Measurements from ENCODE around the gene PAIP2. TPM values are rescaled to one million over a fixed set of nuclear protein-coding genes. Genes with fewer than 3 reads are reported as not detected.
A peak's percentile ranks its signal among the peaks of the same experiment; 100 is the strongest.
"Not testable (repeated sequence)": the region's sequence is repeated elsewhere in the genome, so short reads cannot be mapped to it uniquely, and the experiment has no call there.

PAIP2 gene
- total RNA-seq, 2 experiments from 2014 or later: 68.8 to 74.3 TPM

DNA sequence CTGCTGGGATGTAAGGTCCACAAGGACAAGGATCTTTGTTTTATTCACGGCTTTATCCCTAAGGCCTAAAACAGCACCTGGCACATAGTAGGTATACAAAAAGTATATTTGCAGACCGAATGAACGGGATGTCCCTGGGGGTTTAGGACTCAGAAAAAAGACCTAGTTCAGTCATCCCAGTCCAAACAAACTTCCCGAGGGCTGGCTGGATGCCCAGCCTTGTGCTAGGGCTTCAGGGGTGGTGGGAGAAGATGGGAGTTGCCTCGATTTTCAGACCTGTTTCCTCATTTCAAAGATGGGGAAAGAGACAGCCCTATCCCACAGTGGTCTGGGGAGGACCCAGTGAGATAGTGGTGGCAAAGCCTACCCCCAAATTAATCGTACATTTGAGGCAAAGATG lies 56.3 kb downstream of the PAIP2 start:
- Mint-ChIP-seq H3K27me3 (ENCODE audit: low read depth) (no peaks in the 10 kb centered on the region), H3K36me3 (ENCODE audit: low read depth) (peaks cover 1% of the 10 kb centered on the region), H3K4me3 (no peak overlapping the region), H3K4me1 (ENCODE audit: low read depth) (peaks cover 24% of the 10 kb centered on the region), H3K27ac (no peak overlapping the region), H3K9me3 (no peaks in the 10 kb centered on the region)
- CTCF ChIA-PET: no interaction called here
- no peak for DNase-seq
- intact Hi-C loops (cut with micrococcal nuclease): no loop called here

DNA sequence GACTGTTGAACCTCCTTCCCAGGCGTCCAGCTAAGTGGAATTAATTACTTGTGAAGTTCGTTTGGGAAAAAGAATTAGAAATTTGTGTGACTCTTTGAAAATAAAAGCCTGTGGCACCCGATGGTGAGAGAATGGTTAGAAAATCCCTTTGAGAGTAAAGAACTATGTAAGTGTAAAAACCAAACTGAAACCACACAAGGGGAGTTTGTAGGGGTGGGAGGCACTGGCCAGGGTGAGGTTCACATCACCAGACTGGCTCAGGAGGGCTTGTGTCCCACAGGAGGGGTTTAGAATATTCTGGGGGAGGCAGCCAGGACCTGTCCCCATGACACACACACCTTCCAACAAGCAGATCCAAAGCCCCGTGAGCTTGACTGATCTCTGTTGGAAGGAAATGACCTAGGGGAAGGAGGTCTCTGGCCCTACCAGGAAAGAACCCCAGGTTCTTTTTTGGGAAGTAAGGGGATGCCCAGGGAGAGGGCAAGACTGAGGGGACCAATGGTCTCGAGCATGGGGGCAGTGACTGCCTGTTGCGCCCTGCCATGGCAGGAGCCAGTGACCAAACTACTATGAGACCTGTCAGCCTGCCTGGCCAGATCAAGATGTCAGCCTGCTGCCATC lies 58.0 kb downstream of the PAIP2 start:
- Mint-ChIP-seq H3K9me3 (no peaks in the 10 kb centered on the region), H3K4me1 (ENCODE audit: low read depth) (peaks cover 29% of the 10 kb centered on the region), H3K27ac (no peak overlapping the region), H3K27me3 (ENCODE audit: low read depth) (no peaks in the 10 kb centered on the region), H3K4me3 (no peak overlapping the region), H3K36me3 (ENCODE audit: low read depth) (peaks cover 1% of the 10 kb centered on the region)
- CTCF ChIA-PET: no interaction called here
- DNase-seq: no peak
- intact Hi-C loops (cut with micrococcal nuclease): loop anchor here (5.0 kb wide), 4 partner anchors 238 to 932 kb away; partner anchors contain the start of genes EGR1 and HSPA9

DNA sequence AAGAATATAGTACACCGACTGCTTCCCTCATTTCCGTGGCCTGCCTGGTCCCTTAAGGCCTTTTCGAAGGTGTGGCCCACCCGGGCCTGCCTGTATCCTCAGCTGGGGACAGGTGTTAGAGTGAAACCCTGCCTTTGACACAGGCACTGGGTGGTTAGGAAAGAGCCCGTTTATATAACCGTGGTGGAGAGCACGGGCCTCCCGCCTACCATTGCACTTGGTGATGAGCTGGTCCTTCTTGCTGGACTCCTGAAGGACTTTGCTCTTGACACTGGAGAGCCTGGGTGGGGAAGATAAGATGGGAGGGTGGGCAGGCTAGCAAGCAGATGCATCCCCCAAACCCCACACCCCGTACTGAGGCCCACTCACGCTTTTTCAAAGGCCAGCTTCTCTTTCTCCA lies 59.9 kb downstream of the PAIP2 start:
- H3K27ac Mint-ChIP-seq: no peak overlapping the region
- no peaks in the 10 kb centered on the region for H3K36me3 Mint-ChIP-seq (ENCODE audit: low read depth)
- DNase-seq: no peak
- H3K27me3 Mint-ChIP-seq (ENCODE audit: low read depth): no peaks in the 10 kb centered on the region
- H3K4me3 Mint-ChIP-seq: no peak overlapping the region
- CTCF ChIA-PET: interaction anchor here (1.0 to 2.1 kb wide), 7 partner anchors 9 to 822 kb away, joined by 3 to 6 read pairs (median 3); no protein-coding TSS in a partner anchor
- no peaks in the 10 kb centered on the region for H3K9me3 Mint-ChIP-seq
- intact Hi-C loops (cut with micrococcal nuclease): loop anchor here (5.0 kb wide), 4 partner anchors 236 to 934 kb away; partner anchors contain the start of genes EGR1 and HSPA9
- H3K4me1 Mint-ChIP-seq (ENCODE audit: low read depth): peaks cover 30% of the 10 kb centered on the region

DNA sequence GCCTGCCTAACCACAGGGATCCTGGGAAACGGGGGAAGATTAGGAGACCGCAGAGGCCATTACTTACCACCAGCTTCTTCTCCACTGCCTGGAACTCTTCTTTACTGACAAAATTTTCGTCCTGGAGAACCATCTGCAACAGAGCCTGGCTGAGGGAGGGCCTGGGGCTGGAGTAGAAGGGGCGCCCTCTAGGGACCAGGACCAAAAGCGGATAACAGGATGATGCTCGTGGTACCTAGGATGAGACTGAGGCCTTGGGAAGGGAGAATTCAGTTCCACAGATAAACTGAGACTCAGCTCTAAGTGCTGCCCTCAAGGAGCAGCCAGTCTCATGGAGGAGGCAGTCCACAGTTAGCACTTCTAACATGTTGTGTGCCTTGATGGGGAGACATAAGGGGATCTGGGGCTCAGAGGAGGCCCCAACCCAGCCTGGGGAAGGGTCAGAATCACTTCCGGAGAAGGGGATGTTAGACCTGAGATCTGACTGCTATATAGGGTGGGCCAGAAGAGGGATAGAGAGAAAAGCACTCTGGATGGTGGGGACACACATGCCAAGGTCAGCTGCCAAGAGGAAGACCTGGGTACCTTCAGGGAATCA lies 61.0 kb downstream of the PAIP2 start:
- DNase-seq: peak; percentile 45
- H3K27me3 Mint-ChIP-seq (ENCODE audit: low read depth): no peaks in the 10 kb centered on the region
- H3K4me1 Mint-ChIP-seq (ENCODE audit: low read depth): peaks cover 35% of the 10 kb centered on the region
- H3K27ac Mint-ChIP-seq: peak overlapping the region; percentile 7
- CTCF ChIA-PET: interaction anchor here (0.6 to 2.1 kb wide), 15 partner anchors 9 to 1360 kb away, joined by 3 to 10 read pairs (median 3); no protein-coding TSS in a partner anchor
- intact Hi-C loops (cut with micrococcal nuclease): loop anchor here (1.0 to 5.0 kb wide), 5 partner anchors 128 to 935 kb away; partner anchors contain the start of genes EGR1 and HSPA9
- no peaks in the 10 kb centered on the region for H3K36me3 Mint-ChIP-seq (ENCODE audit: low read depth)
- H3K4me3 Mint-ChIP-seq: peak overlapping the region; percentile 93
- H3K9me3 Mint-ChIP-seq: no peaks in the 10 kb centered on the region

DNA sequence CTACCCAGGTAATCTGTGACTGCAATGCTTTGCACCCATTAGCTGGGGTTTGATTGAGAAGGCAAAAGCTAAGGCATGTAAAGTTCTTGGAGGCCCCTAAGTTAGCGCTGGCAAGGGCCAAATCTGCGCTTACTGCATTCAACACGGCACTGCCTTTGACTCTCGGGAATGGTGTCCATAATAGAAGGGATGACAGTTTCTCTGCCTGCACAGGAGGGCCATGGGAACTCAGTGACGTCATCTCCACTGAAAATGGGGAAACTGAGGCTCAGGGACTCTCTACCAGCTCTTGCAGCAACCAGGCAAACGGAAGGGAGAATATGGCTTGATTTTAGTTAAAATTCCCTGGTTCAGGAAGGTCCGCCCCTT lies 61.7 kb downstream of the PAIP2 start:
- CTCF ChIA-PET: interaction anchor here (1.1 to 2.1 kb wide), 8 partner anchors 8 to 565 kb away, joined by 3 to 10 read pairs (median 4); partner anchors contain the start of gene PROB1
- H3K36me3 Mint-ChIP-seq (ENCODE audit: low read depth): no peaks in the 10 kb centered on the region
- intact Hi-C loops (cut with micrococcal nuclease): loop anchor here (1.0 to 5.0 kb wide), 5 partner anchors 129 to 936 kb away; partner anchors contain the start of genes EGR1 and HSPA9
- H3K4me1 Mint-ChIP-seq (ENCODE audit: low read depth): peaks cover 37% of the 10 kb centered on the region
- H3K27me3 Mint-ChIP-seq (ENCODE audit: low read depth): no peaks in the 10 kb centered on the region
- DNase-seq: no peak
- H3K4me3 Mint-ChIP-seq: peak overlapping the region; percentile 93
- H3K27ac Mint-ChIP-seq: peak overlapping the region; percentile 100
- H3K9me3 Mint-ChIP-seq: no peaks in the 10 kb centered on the region

DNA sequence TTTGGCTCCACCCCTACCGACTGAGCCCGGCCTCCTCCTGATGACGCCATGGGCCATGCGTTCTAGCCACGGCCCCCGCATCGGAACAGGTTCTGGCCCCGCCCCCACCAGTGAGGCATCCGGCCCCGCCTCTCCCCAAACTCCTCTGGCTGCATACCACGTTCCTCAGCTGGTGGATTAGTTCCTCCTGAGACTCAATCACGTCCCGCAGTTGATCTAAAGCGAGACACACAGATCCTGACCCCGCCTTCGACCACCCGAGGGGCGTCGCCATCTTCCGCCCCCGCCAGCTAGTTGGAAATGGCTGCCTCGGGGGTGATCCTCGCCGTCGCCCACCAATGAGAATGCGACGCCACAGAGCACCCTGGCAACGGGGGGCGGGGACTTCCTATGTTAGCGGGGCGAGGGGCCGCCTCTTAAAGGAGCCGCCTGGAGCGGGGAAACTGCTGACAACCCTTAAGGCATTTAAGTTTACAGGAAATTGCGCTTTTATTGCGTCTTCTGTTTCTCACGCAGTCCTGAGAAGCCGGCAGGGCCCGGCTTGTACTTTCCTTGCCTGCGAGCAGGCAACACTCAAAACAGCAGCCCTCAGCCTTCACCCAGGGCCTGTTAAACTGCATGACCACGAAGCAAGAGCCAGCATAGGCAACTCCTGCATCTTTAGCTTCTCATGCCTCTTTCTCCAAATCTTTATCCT lies 62.3 kb downstream of the PAIP2 start, which contains the start of gene SPATA24:
SPATA24 (minus strand) TSS at position 303 of the 697 bp plus-strand sequence; CDS start at position 274, 29 bp downstream.
- Mint-ChIP-seq H3K27ac (peak within 1 kb of the TSS; percentile 100), H3K4me1 (ENCODE audit: low read depth) (peaks cover 37% of the 10 kb centered on the region), H3K4me3 (peak within 1 kb of the TSS; percentile 93), H3K36me3 (ENCODE audit: low read depth) (no peaks in the 10 kb centered on the region), H3K9me3 (no peaks in the 10 kb centered on the region), H3K27me3 (ENCODE audit: low read depth) (no peaks in the 10 kb centered on the region)
- DNase-seq: peak; percentile 99
- intact Hi-C loops (cut with micrococcal nuclease): loop anchor here (1.0 to 5.0 kb wide), 13 partner anchors 10 to 937 kb away; partner anchors contain the start of genes DNAJC18, EGR1, ETF1 and HSPA9
- CTCF ChIA-PET: interaction anchor here (1.1 to 1.9 kb wide), 7 partner anchors 9 to 565 kb away, joined by 3 to 10 read pairs (median 3); partner anchors contain the start of gene PROB1

DNA sequence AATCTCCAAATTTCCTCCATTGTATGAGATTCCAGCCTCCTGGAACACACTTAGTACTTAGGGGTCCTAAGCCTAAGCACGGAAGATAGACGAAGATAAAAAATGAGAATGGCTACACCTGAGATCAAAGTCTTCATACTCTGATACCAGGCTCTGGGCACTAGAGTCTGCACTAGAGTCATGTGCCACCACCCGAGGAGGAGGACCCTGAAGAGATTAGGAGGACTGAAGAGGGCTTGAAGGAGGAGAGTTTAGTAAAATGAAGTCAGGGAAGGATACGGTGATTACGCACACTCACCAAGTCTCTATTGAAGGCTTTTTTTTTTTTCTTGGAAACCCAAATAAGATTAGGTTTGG lies 62.8 kb downstream of the PAIP2 start:
- no peaks in the 10 kb centered on the region for H3K27me3 Mint-ChIP-seq (ENCODE audit: low read depth)
- intact Hi-C loops (cut with micrococcal nuclease): loop anchor here (1.0 to 5.0 kb wide), 12 partner anchors 10 to 937 kb away; partner anchors contain the start of genes DNAJC18, EGR1, ETF1 and HSPA9
- DNase-seq: no peak
- peak overlapping the region; percentile 100 for H3K27ac Mint-ChIP-seq
- H3K4me1 Mint-ChIP-seq (ENCODE audit: low read depth): peaks cover 34% of the 10 kb centered on the region
- H3K4me3 Mint-ChIP-seq: peak overlapping the region; percentile 93
- CTCF ChIA-PET: interaction anchor here (1.1 to 1.5 kb wide), 2 partner anchors 9 to 26 kb away, joined by 3 read pairs; partner anchors contain the start of gene PROB1
- no peaks in the 10 kb centered on the region for H3K36me3 Mint-ChIP-seq (ENCODE audit: low read depth)
- H3K9me3 Mint-ChIP-seq: no peaks in the 10 kb centered on the region

DNA sequence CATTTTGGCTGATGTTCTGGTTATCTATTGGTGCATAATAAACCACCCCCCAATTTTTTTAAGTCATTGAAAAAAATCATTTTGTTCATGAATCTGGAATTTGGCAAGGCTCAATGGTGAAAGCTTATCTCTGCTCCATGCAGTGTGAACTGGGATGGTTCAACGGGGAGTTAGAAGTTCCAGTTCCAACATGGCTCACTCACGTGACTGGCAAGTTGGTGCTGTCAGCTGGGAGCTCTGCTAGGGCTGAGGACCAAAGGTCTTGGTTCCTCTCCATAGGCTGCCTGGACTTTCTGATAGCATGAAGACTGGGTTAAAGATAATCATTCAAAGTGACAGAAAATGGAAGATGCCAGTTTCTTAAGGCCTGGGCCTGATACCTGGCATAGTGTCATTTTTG lies 65.3 kb downstream of the PAIP2 start:
- Mint-ChIP-seq H3K27me3 (ENCODE audit: low read depth) (no peaks in the 10 kb centered on the region), H3K4me1 (ENCODE audit: low read depth) (peaks cover 30% of the 10 kb centered on the region), H3K36me3 (ENCODE audit: low read depth) (peaks cover 1% of the 10 kb centered on the region), H3K27ac (no peak overlapping the region), H3K4me3 (no peak overlapping the region), H3K9me3 (no peaks in the 10 kb centered on the region)
- CTCF ChIA-PET: interaction anchor here (0.9 to 1.5 kb wide), 3 partner anchors 9 to 106 kb away, joined by 3 to 4 read pairs (median 4); no protein-coding TSS in a partner anchor
- peak; percentile 1 for DNase-seq
- intact Hi-C loops (cut with micrococcal nuclease): no loop called here

DNA sequence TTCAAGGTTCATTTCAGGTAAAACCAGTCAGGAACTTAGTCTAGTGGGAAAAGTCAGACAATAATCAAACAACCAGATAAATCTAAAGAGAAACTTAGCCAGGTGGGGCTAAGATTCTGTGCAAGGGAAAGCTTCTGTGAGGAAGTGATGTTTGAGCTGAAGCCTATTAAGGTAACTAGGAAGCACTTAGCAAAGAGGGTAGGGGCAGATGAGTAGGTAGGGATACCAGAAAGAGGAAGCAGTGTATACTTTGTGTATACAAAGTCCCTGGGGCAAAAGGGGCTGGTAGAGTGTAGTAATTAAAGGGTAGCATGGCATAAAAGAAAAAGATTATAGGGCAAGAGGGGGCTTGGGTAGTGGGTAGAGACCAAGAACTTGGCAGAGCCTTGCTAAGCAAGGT lies 65.9 kb downstream of the PAIP2 start:
- H3K27me3 Mint-ChIP-seq (ENCODE audit: low read depth): no peaks in the 10 kb centered on the region
- intact Hi-C loops (cut with micrococcal nuclease): no loop called here
- H3K27ac Mint-ChIP-seq: no peak overlapping the region
- CTCF ChIA-PET: interaction anchor here (1.4 kb wide), 1 partner anchor 15 kb away, joined by 8 read pairs; no protein-coding TSS in a partner anchor
- peak; percentile 3 for DNase-seq
- no peaks in the 10 kb centered on the region for H3K9me3 Mint-ChIP-seq
- peaks cover 28% of the 10 kb centered on the region for H3K4me1 Mint-ChIP-seq (ENCODE audit: low read depth)
- H3K36me3 Mint-ChIP-seq (ENCODE audit: low read depth): peaks cover 1% of the 10 kb centered on the region
- H3K4me3 Mint-ChIP-seq: no peak overlapping the region

DNA sequence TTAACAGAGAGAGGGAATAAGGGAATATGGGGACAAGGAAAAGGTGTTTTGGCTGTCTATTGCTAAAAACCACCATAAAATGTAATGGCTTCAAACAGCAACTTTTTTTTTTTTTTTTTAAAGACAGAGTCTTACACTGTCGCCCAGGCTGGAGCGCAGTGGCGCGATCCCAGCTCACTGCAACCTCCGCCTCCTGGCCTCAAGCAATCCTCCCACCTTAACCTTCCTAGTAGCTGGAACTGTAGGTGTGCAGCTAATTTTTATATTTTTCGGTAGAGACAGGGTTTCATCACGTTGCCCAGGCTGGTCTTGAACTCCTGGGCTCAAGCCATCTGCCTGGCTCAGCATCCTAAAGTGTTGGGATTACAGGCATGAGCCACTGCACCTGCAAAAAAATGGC lies 66.5 kb downstream of the PAIP2 start:
- H3K4me1 Mint-ChIP-seq (ENCODE audit: low read depth): peaks cover 28% of the 10 kb centered on the region
- H3K9me3 Mint-ChIP-seq: no peaks in the 10 kb centered on the region
- CTCF ChIA-PET: interaction anchor here (1.4 to 1.5 kb wide), 2 partner anchors 12 to 14 kb away, joined by 3 to 8 read pairs; no protein-coding TSS in a partner anchor
- intact Hi-C loops (cut with micrococcal nuclease): no loop called here
- H3K27ac Mint-ChIP-seq: no peak overlapping the region
- no peaks in the 10 kb centered on the region for H3K27me3 Mint-ChIP-seq (ENCODE audit: low read depth)
- no peak overlapping the region for H3K4me3 Mint-ChIP-seq
- no peak for DNase-seq
- H3K36me3 Mint-ChIP-seq (ENCODE audit: low read depth): peaks cover 1% of the 10 kb centered on the region

DNA sequence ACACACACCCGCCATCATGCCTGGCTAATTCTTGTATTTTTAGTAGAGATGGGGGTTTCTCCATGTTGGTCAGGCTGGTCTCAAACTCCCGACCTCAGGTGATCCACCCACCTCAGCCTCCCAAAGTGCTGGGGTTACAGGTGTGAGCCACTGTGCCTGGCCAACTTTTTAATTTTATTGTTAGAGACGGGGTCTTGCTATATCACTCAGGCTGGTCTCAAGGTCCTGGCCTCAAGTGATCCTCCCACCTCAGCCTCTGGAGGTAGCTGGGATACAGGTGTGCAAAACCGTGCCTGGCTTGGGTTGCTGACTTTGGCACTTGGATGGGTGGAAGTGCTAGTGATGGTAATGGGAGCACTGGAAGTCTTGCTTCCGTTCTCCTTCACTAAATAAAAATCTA lies 67.5 kb downstream of the PAIP2 start:
- H3K27me3 Mint-ChIP-seq (ENCODE audit: low read depth); H3K9me3 Mint-ChIP-seq; H3K4me3 Mint-ChIP-seq; H3K36me3 Mint-ChIP-seq (ENCODE audit: low read depth); intact Hi-C loops (cut with micrococcal nuclease); H3K27ac Mint-ChIP-seq: not testable (repeated sequence)
- CTCF ChIA-PET: interaction anchor here (1.1 to 1.5 kb wide), 2 partner anchors 11 to 13 kb away, joined by 3 read pairs; no protein-coding TSS in a partner anchor
- peaks cover 33% of the 10 kb centered on the region for H3K4me1 Mint-ChIP-seq (ENCODE audit: low read depth)
- peak; percentile 1 for DNase-seq

Measured in activated naive CD4-positive, alpha-beta T cell treated with anti-CD3 and anti-CD28 coated beads for 36 hours (primary cell).